ENCODE measurements around the gene TUBGCP6.
A peak's percentile ranks its signal among the peaks of the same experiment; 100 is the strongest.
"Not testable (repeated sequence)": the region's sequence is repeated elsewhere in the genome, so short reads cannot be mapped to it uniquely, and the experiment has no call there.

The TUBGCP6 gene

DNA sequence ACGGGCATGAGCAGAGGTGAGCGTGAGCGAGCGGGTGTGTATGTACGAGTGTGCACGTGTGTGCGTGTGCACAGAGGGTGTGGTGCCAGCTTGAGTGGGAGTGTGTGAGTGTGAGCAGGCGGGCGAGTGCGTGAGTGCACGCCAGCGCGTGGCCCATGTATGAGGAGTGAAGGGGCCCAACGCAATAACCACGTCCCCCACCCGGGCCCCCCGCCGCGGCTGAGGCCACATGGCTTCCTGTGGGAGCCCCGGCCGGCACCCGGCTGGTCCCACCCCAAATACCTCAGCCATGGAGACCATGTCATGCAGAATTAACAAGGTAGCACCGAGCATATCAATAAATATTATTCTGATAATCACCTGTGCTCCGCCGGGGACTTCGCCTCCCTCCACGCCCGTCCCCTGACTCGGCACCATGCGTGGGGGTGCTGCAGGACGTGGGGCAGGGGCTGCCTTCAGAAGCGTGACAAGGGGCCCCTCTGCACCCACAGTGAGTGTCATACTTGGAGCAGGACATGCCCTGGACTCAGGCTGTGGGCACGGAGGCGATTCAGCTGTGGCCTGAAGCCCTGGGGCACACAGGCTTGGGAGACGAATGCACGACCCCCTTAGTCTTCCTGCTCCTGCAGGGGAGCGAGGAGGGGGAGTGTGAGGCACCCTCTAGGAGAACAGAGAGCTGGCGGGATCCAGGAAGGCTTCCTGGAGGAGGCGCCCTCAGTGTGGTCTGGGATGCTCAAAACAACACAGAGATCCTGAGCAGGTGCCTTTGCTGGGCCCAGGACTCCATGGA, 64.7 kb downstream of the TUBGCP6 start:
- no peak for DNase-seq

DNA sequence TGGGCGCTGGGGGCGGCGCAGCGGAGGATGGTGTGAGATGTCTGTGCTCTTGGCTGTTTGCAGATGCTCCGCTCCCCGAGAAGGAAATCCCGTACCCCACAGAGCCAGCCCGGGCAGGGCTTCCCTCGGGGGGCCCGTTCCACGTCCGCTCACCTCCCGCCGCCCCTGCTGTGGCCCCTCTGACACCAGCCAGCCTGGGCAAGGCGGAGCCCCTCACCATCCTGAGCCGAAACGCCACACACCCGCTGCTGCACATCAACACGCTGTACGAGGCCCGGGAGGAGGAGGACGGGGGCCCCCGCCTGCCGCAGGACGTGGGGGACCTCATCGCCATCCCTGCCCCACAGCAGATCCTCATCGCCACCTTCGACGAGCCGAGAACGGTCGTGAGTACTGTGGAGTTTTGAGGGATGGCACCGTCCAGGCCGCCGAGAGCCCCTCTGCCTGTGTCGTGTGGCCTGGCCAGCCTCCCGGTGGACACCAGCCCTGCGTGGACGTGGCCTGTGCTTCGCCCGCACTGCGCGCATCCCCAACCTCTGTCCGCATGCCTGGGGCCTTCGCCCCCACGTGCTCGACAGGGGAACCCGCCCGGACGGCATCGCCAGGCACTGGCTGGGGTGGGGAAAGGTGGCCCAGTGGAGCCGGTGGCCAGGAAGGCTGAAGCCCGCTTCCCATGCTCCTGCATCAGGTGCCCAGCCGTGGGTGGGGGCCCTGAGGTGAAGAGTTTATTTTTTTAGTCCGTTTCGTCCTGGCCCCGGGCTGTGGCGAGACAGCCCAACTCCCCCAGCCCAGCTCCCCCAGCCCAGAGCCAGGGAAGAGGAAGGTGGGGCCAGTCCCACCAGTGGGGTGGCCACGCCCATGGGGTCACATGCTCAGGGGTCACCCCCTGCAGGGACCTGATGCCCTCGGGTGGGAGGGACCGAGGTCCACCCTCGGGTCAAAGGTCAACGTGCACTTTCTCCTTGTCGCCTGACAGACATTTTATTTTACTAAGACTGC, 65.7 kb downstream of the TUBGCP6 start:
- DNase-seq: no peak

DNA sequence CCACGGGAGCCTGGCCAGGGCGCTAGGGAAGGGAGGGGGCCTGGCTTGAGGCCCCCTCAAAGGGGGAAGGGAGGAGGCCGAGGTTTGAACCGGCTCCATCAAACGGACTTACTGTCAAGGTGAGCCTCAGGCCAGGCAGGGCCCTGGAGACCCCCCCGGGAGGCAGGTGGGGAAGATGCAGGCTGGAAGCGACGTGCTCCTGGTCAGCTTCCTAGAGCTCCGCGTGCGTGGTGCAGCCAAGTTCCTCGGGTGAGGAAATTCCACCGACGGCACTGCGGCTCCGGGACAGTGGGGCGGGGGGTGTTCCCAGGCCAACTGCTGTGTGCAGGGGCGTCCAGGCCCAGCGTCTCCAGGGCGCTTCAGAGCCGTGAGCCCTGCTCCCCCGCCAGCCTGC, 66.4 kb downstream of the TUBGCP6 start:
- no peak for DNase-seq

DNA sequence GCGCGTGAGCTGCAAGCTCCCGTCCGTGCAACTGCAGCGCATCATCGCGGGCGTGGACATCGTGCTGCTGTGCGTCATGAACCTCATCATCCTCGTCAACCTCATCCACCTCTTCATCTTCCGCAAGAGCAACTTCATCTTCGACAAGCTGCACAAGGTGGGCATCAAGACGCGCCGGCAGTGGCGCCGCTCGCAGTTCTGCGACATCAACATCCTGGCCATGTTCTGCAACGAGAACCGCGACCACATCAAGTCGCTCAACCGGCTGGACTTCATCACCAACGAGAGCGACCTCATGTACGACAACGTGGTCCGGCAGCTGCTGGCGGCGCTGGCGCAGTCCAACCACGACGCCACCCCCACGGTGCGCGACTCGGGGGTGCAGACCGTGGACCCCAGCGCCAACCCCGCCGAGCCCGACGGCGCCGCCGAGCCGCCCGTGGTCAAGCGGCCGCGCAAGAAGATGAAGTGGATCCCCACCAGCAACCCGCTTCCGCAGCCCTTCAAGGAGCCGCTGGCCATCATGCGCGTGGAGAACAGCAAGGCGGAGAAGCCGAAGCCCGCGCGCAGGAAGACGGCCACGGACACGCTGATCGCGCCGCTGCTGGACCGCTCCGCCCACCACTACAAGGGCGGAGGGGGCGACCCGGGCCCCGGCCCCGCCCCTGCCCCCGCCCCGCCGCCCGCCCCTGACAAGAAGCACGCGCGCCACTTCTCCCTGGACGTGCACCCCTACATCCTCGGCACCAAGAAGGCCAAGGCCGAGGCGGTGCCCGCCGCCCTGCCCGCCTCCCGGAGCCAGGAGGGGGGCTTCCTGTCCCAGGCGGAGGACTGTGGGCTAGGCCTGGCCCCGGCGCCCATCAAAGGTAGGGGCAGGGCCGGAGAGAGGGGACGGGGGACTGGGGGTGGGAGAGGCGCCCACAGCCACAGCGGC, 67.0 kb downstream of the TUBGCP6 start:
- DNase-seq: no peak

DNA sequence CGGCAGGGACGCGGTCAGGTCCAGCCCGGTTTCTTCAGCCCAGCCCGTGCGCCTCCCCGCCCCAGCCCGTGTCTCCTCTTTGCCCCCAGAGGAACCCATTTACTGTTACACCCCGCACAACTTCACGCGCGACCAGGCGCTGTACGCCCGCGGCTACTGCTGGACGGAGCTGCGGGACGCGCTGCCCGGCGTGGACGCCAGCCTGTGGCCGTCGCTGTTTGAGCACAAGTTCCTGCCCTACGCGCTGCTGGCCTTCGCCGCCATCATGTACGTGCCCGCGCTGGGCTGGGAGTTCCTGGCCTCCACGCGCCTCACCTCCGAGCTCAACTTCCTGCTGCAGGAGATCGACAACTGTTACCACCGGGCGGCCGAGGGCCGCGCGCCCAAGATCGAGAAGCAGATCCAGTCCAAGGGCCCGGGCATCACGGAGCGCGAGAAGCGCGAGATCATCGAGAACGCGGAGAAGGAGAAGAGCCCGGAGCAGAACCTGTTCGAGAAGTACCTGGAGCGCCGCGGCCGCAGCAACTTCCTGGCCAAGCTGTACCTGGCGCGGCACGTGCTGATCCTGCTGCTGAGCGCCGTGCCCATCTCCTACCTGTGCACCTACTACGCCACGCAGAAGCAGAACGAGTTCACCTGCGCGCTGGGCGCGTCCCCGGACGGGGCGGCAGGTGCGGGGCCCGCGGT, 67.8 kb downstream of the TUBGCP6 start:
- DNase-seq: no peak

DNA sequence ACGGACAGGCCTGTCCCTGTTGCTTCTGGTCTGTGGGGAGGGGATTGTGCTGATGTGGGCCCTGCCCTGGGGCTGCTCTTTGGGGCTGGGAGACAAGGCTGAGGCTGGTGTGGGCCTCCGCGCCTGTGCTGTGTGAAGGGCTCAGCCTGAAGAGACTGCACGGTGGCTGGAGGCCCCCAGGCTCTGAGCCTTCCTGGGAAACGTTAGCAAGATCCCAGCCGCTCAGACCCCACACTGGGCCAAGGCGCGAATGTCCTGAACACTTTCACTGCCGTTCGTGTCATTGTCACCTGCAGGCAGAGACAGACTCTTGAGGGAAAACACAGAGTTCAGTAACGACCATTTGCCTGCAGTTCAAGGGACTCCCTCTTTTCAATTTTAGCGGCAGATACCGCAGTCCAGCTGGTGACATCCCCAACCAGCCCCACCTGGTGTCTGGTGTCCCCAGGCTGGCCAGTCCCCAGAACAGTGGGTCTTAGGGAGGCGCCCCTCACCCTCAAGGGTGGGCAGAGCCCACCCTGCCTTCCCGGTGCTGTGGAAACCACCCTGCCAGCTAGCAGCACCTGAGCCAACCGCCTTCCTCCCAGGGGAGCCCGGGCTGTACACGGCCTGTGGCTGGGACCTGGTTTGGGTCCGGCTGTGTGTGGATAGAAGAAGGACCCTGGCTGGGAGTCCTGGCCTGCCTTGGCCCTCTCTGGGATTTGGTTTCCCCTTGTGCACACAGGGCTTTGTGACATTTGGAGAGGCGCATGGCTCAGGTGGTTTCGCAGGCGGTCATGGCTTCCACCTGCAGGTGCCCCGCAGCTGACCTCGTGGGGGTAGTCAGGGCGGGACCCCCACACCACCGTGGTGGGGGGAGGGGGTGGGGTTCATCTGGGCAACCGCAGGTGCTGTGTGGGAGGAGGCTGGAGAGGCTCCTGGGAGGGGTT, 68.6 kb downstream of the TUBGCP6 start:
- no peak for DNase-seq

DNA sequence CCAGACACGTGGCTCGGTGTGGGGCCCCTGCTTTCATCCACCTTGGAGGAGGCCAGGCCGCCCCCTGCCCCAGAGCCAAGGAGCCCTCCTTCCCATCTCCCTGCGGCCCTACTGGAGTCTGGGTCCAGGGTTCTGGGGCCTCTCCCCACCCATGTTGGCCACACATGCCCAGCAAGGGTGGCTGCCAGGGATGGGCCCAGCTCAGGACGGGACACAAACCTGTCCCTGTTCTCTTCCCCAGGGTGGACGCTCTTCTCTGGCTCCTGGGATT, 69.7 kb downstream of the TUBGCP6 start:
- no peak for DNase-seq

DNA sequence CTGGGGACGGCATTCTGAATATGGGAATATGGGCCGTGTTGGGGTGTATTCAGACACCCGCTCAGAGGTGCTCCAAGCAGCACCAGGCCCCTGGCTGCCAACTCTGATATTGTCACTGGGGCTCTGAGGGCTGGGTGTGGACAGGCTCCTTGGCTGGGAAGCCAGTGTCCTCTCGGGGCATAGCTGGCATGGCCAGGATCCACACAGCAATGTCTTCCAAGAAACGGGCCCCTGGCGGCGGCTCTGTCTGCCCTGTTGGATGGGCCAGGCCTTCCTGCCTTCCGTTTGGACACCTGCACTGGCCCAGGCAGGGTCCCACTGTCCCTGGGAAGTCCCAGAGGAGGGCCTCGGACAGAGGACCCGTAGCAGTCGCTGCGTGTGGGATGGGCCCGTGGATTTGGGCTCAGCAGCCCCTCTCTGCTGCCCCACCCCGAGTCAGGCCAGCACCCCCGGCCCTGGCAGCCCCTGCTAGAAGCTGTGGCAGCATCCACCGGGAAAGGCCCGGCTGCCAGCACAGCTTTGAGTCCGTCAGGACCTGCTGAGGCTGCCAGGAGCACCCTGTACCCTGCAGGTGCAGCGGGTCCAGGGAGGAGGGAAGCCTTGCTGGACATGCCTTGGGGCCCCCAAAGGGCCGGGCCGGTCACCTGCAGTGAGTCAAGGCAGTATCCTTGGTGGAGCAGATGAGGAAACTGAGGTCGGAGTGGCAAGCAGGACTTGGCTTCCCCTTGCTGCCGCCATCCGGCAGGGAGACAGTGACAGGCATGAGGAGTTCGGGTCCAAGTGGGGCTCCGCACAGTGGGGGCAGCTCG, 70.2 kb downstream of the TUBGCP6 start:
- DNase-seq: no peak

DNA sequence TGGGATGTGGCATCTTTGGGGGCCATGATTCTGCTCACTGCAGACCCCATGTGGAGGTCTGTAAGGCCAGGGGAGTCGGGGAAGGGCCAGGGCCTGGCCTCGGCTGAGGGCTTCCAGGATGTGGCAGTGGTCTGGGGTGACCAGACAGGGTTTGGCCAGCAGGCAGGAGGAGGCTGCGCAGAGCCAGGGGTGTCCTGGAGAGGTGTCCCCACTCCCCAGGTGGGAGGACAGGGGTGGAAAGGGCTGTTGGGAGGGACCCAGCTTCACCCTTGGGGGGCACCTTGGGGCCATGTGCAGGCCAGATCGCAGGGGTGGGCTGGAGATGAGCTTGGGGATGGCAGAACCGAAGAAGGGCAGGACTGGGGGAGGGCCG, 70.9 kb downstream of the TUBGCP6 start:
- DNase-seq: no peak

DNA sequence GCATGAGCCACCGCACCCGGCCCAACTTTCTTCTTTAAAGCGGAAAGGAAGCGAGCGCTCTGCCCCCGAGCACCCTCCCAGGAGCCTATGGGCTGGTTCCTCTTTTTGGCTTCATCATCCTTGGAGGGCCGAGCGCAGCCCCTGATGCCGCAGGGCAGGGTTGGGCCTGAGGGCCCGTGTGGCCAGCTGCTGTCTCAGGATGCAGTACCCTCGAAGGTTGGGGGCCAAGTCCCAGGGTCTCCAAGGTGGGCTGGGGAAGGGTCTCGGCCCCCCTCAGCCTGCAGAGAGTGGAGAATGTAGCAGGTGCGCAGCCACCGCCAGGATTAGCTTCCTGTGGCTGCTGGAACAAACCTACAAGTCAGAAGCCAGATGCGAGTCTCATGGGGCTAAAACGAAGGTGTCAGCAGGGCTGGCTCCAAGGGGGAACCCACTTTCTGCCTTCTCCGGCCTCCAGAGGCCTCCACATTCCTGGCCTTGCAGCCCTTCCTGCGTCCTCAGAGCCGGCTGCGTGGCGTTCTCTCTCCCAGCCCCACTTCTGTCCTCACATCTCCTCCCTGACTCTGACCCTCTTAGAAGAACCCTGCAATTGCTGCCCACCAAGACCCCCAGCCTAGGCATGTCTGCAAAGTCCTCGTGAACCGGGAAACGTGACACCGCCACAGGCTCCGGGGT, 71.4 kb downstream of the TUBGCP6 start:
- no peak for DNase-seq

DNA sequence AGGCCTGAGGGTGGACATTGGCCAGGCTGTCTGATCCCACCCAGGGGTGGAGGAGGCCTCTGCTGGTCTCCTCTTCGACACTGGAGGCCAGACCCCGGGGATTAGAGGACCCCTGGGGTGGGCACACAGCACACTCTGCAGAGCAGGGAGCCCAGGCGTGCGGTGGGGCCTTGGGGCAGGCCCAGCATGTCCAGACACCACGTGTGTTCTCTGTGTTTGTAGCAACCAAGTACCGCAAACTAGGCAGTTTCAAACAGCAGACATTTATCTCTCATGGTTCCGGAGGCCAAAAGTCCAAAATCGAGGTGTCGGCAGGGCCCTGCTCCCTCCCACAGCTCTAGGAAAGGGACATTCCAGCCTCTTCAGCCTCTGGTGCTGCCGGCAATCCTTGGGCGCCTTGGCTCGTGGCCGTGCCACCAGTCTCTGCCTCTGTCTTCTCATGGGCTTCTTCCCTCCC, 72.8 kb downstream of the TUBGCP6 start:
- no peak for DNase-seq

DNA sequence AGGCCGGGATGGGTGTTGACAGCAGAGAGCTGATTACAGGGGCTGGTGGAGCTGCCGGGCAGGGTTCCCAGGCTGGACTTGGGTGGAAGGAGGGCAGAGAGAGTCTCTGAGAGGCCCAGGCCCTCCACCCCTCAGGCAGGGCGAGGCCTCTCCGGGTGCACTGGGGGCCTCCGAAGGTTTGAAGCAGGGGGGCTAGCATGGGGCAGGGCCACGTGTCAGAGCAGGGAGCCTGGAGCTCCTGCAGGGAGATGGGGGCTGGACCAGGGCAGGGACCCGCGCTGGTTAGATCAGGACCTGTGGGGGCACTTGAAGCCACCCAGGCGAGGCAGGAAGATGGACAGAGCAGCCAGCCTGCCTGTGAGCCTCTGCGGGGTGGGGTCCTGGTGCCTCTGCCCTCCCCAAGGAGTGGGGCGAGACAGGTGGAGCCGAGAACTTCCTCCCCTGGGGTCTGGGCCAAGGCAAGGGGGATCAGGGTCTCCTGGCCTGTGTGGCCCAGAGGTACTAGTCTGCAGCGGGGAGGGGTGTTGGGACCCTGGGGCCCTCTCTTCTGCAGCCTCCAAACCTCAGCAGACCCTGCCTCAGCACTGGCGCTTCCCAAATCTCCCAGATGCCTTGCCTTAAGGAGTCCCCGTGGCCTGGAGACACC, 73.4 kb downstream of the TUBGCP6 start:
- DNase-seq: no peak

DNA sequence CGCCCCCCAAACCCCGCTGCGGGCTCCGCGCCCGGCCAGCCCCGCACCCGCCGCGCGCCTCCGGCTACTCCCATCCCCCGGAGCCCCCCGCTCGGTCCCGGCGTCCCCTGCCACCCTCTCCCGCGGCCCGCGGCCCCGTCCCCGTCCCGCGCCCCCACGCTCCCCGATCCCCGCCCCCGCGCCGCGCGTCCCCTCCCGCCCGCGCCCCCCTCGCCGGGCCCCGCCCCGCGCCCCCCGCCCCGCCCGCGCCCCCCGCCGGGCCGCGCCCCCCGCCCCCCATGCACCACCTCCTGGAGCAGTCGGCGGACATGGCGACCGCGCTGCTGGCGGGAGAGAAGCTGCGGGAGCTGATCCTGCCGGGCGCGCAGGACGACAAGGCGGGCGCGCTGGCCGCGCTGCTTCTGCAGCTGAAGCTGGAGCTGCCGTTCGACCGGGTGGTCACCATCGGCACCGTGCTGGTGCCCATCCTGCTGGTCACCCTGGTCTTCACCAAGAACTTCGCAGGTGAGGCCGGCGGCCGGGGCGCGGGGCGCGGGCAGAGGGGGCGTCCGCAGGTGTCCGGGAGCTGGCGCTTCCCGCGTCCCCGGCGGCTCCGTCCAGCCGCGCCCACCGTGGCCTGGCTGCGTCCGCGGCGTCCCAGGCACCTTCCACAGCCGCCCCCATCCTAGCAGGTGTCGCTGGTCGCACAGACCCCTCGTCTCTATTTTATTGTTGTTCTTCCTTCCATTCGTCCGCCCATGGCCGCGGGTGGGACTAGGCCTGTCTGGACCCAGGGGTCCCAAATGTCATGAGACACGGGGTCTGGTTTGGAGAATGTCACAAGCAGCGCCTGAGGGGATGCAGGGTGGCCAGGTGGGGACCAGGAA, 74.1 kb downstream of the TUBGCP6 start, which contains the start of gene PANX2:
PANX2 (plus strand) TSS at position 279 of the 866 bp plus-strand sequence; CDS start at position 279, 0 bp downstream.
- peak; percentile 14 for DNase-seq

DNA sequence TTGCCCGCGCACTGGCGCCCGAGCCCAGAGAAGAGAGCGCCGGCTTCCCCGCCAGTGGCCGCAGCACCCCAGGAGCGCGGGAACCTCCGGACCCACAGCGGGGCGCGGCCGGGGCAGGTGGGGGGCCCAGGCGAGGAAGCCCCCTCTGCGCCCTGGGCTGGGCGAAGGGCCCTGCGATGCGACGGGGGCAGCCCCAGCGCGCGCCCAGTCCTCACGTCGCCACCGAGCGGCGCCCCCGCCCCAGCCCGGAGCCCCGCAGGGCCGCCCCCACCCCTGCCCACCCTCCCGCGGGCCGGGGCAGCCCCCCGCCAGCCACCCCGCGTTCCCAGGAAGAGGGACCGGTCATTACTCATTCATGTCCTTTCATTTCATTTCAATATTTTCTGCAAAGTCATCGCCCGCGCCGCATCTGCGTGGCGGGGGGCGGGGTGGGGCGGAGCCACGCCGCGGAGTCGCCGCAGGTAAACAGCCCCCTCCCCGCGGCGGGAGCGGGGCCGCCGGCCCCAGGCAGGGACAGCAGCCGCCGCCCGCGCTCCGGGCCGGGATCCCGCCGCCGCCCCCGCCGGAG, 75.0 kb downstream of the TUBGCP6 start:
- peak; percentile 12 for DNase-seq

DNA sequence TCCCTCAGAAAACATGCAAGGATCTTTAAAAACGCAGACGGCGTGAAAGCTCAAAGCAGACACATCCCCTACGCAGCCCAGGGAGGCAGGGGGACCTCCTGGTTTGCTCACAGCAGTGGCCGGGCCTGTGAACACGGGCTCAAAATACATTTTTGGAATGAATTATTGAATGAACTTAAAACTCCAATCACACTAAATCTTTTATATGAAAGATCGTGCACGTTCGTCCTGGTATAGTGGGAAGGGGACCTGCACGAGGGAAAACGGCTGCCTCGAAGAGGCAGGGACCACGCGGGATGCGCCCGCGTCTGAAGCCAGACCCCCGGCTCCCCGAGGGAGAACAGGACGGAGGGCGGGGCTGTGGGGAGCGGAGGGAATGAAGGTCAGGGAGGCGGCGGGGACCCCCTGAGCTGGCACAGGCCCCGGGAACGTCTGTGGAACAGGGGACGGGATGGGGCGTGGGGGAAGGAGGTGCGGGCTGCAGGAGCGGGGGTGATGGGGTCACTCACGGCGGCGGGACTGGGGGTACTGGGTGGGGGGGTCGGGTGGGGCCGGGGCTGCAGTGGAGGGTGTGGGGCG, 75.6 kb downstream of the TUBGCP6 start:
- no peak for DNase-seq

DNA sequence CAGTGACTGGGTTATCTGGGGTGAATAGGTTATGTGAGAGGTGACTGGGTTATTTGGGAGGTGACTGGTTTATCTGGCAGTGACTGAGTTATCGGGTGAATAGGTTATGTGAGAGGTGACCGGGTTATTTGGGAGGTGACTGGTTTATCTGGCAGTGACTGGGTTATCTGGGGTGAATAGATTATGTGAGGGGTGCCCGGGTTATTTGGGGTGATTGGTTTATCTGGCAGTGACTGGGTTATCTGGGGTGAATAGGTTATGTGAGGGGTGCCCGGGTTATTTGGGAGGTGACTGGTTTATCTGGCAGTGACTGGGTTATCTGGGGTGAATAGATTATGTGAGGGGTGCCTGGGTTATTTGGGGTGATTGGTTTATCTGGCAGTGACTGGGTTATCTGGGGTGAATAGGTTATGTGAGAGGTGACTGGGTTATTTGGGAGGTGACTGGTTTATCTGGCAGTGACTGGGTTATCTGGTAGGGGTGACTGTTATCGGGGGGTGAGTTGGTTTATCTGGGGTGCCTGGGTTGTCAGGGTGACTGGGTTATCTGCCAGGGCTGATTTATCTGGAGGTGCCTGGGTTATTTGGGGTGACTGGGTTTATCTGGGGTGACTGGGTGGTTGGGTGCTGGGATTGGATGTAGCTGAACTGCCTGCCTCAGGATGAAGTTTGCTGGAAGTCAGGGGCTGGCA, 76.2 kb downstream of the TUBGCP6 start:
- DNase-seq: not testable (repeated sequence)
